Effector CD8-positive, alpha-beta T cell (primary cell): ENCODE results near the gene S100A7.
A peak's percentile ranks its signal among the peaks of the same experiment; 100 is the strongest.
"Not testable (repeated sequence)": the region's sequence is repeated elsewhere in the genome, so short reads cannot be mapped to it uniquely, and the experiment has no call there.

Experiments
- DNase-seq: peaks from one replicate; lab custom pipeline; 2025; lab: John Stamatoyannopoulos, UW

S100A7 gene

DNA sequence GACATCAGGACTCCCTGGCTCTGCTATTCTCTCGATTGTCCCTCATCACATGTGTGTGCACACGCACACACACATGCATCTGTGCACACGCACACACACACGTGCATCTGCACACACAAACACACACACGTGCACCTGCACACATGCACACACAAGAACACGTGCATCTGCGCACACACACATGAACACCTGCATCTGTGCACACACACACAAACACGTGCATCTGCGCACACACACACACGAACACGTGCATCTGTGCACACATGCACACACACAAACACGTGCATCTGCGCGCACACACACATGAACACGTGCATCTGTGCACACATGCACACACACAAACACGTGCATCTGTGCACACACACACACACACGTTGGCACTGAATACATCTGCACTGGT, 29.4 kb downstream of the S100A7 start:
- DNase-seq: no peak

DNA sequence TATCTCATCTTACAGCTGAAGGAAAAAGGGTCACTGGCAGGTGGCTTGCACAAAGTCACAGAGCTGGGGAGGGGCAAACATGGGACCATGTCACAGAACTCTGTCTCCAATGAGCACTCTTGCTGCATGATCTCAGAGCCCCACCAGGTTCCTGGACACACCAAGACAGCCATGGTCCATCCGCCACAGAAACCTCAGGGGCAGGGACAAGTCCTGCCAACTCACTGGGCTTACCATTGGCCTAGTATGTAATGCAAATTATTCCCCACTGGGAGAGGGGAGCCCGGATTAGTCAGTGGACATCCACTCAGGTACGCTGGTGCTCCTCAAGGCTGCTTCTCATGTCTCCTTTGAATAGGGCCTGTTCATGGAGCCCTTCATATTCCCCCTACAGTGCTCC, 29.9 kb downstream of the S100A7 start:
- no peak for DNase-seq

DNA sequence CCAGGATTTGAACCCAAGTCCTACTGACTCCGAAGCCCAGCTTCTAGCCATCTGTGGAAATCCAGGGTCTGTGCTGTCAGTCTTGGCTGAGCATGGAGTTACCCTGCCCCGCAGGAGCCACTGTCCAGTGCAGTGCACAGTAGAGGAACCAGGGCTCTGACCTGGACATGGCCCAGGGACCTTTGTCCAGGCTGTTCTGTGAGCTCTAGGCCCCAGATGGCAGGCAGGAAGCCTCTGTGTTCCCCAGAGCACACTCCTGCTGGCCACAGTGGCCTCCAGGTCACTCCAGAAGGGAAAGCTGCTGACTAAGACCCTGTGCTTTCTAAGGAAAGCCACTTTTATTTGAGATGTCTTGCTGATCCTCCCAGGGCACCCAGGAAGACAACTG, 30.3 kb downstream of the S100A7 start:
- no peak for DNase-seq

DNA sequence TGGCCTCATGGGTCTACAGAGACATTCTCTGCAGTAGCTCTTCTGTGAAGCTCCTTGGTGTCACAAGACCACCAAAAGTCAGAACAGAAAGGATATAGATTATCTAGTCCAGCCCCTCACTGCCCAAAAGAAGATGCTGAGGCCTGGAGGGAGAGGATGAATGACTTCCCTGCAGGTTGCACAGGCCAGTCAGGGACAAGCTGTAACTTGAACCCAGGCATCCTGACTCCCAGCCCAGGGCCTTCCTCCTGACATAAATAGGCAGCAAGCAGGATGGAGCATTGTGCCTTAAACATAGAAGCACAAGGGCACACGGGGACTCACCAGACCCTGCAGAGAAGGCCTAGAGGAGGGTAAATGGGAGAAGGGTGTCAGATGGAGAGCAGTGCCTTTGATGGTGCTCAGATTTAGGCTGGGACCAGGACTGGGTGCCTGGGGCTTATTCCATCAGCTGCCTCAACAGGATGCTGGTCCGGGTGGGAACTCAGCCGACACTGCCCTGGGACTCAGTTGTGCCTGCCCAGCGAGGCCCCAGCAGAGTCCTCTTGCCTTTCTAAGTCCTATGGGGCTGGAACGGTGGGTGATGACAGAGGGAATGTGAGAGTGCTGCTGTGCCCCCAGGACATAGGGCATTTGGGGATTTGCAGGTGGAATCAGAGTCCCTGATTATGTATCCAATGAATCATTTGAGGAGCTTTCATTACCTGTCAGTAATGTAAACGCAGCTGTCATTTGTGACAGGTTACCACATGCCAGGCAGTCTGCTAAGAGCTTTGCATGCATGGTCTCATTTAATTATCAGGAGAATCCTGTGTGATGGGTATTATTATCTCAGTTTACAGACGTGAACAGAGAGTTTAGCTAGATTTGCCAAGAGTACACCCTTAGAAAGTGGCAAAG, 30.9 kb downstream of the S100A7 start:
- DNase-seq: no peak

DNA sequence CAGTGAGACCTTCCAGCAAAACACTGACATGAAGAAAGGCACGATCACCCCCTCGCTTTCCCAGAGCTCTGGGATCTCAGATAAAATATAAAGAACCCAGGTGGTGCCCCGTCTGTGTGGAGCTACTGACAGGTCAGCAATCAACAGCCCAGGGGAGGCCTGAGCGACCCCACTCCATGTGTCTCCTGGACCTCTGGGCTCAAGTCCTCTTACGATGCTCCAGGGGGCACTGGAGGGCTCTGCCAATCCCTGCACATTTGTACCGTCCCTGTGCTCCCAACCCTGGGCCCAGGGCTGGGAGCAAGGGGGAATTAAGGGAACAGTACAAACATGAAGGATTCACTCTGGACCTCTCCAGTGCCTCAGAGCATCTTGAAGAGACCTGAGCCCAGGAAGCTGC, 31.7 kb downstream of the S100A7 start:
- no peak for DNase-seq

DNA sequence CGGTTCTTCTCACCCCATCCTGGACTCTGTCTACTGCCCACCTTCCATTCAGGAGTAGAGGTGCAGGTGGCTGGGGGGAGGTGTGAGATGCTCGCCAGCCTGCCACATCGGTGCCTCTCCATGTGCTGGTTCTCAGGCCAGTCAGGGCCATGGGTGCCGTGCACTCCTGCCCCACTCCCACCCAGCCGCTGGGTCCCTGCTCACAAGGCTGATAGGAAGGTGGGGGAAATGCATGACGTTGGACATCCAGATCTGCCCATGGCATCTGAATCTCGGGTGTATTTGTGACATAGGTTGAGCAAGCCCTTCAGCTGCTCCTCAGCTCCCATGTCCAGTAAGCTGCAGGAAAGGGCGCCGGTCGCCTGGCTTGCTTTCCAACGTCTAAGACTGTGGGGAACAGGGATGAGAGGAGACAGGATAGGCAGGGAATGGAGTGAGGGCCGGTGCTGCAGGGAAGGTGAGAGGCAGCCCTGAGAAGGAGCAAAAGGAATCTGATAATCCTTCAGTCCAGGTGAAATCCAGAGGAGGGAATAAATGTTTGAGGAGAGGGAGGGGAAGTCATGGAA, 32.3 kb downstream of the S100A7 start:
- no peak for DNase-seq

DNA sequence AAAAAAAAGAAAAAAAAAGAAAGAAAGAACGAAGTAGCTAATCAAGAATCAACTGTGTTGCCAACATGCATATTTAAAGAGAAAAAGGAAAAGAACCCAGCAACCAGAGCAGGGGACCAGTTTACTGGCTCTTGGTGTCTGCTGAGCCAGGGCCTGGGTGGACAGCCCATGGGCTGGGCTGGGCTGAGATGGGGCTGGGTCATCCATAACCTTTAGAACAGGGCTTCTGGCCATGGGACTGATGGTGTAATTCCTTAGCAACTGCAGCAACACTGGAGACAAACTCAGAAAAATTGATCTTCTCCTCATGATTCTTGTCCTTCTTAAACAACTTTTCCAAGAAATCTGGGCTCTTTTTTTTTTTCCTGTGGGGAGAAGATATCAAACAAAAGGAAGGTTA, 33.6 kb downstream of the S100A7 start:
- DNase-seq: no peak

DNA sequence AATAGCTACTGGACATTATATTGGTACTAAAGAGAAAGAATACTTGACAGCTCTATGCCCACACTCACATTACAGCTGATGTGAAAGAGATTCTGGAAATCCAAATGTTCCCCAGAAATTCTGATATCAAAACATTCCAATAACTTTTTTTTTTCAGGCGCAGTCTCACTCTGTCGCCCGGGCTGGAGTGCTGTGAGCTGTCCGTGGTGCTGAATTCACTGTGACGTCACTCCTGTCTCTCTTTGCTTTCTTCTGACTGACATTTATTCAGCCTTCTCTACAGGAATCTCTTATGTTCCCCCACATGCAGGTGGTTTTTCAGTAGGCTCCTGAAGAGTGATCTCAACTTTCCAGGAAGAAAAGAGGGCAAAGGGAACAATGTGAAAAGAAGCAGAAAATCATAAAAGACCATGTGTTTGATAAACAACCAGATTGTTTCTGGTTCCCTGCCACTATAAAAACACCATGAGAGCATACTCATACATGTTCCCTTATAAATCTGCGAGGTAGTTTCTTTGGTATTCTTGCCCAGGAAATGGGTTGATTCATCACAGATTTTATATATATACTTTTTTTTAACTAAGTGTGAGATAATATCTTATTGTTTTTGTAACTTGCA, 37.9 kb downstream of the S100A7 start:
- peak; percentile 20 for DNase-seq

DNA sequence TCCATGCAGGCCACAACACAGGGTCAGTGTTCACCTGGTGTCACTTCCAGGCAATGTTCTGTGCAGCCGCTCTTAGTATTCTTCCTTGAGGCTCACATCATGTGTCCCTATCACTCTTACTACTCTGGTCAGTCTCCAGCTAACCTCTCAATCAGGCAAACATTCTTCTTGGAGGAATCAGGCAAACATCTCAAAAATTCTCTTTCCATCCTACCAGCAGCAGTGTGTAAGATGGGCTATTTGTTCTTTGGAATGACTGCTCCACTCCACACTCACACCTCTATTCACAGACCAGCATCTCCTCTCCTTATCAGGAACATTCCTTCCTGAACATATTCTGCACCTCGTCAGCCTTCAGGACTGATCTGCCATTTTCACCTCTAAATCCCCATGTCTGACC, 40.1 kb downstream of the S100A7 start:
- no peak for DNase-seq

DNA sequence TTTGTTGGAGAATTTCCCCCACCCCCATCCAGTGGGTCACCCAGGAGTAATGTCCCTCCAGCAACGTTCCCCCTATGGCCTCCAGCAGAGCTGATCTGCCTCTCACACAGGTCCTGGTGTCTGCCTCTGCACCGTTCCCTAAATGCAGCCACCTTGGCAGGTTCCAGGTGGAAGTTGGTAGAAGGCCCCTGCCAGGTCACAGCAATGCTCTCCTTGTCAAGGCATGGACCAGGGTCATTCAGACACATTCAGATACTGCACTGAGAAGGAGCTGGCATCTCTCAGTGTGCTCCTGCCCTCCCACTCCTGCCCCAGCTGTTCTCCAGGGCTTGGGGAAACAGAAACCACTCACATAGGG, 41.0 kb downstream of the S100A7 start:
- not testable (repeated sequence) for DNase-seq

DNA sequence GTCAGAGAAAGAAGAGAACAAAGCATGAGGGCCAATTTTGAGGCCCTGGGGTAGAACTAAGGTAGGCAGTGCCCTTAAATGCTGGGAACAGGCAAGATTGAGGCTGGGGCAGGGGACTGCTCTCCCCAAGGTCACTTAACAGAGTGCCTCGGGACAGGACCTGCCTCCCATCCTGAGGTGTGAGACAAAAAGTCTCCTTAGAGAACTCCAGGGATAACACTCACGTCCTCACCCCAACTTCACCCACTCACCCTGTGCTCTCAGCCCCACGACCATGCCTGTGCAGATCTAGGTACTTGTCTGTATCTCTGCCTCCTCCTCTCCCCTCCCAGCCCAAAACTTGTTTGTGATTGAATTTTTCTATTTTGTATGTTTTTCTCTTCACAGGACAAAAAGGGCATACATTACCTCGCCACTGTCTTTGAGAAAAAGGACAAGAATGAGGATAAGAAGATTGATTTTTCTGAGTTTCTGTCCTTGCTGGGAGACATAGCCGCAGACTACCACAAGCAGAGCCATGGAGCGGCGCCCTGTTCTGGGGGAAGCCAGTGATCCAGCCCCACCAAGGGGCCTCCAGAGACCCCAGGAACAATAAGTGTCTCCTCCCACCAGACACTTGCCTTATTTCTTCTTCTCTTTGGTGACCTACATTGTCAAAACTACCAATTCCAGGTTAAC, 41.6 kb downstream of the S100A7 start:
- not testable (repeated sequence) for DNase-seq

DNA sequence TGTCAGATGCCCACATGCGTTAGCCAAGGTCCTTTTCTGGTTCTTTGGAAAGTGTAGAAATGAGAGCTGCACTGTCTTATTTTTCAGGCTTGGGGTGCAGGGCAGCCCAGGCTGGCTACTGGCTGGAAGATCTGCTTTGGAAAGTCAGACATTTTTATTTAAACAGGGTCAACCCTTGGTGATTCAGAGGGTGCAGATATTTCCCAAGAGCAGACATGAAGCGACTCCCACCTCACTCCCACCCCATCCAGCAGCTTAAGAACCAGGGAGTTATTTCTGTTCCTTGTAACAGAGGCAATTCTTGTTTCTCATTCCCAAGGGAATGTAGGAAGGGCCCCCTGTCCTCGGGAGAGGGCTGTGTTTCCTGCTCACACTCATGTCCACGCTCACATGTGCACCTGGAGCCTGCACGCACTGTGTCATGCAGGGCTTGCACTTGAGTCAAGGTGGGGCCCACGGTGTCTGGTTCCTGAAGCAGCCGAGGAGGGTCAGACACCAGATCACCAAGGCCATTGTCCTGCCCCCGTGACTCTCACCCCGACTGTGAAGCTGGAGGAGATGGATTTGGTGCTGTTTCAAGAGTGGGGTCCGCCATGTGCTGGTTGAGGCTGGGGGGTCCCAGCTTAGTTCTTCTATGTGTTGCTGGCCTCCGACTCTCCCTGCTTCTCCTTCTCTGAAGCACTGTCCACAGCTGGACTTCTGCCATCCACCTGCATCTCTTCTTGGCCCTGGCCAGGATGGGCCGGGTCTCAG, 43.1 kb downstream of the S100A7 start:
- DNase-seq: no peak

DNA sequence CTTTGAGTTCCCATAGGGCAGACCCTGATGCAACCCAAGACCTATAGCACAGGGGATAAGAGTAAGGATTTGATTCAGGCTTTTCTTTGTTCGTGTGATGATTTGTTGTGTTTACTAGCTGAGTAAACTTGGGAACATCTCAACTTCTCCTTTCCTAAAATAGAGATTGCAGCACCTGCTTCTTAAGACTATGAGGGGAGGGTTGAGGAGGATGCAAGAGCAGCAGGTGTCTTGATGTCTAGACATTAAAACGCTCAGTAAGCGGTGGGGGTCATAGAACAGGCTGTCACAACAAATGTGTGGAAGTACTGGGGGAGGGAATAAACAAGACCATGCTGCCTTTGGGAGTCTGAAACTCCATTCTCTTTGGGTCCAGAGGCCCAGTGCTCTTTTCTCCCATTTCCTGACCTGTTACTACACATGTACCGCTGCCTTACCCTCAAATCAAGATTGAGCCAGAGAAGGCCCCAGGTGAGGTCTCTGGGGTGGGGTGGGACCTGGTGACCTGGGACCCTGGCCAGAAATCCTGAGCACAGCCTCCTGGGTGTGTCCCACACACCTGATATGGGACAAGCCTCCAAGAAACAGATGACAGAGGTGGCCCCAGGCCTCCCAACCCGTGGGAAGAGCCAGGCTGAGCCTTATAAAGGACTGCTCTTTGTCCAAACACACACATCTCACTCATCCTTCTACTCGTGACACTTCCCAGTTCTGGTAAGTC, 44.4 kb downstream of the S100A7 start, which contains the start of gene S100A7A:
Gene S100A7A, plus strand, starts transcription at position 671 of the 721 bp plus-strand sequence. CDS start 1,563 bp downstream, outside the sequence.
- DNase-seq: no peak

DNA sequence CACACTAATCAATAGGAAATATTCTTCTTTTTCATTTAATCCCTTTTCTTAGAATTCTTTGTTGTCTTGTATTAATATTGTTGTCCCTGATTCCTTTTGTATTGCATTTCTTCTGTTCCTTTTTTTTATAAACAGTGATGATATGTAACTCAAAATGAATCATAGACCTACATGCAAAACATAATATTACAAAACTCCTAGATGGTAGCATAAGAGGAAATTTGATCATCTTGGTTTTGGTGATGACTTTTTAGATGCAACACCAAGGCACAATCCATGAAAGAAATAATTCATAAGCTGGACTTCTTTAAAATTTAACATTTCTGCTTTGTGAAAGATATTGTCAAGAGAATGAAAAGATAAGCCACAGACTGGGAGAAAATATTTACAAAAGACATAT, 46.5 kb downstream of the S100A7 start:
- not testable (repeated sequence) for DNase-seq
